OCI-LY7 (cell line): ENCODE measurements around the gene TNS3.

ENCODE experiments used
- CTCF ChIP-seq: fragments of 200-600 bp; sonication (generic); conservative IDR thresholded peaks from 2 replicates; pipeline ENCODE4 v1.5.1; 2014; ENCODE audit warnings: mild to moderate bottlenecking, antibody characterized with exemption, low read length, moderate library complexity, mixed read lengths
- EZH2phosphoT487 ChIP-seq: fragments of 200-600 bp; sonication (generic); IDR thresholded peaks from 2 replicates; pipeline ENCODE4 v1.6.1; 2018; ENCODE audit warnings: low read depth, borderline replicate concordance, mild to moderate bottlenecking, mixed run types, antibody characterized with exemption, low read length, moderate library complexity, mixed read lengths

DNA sequence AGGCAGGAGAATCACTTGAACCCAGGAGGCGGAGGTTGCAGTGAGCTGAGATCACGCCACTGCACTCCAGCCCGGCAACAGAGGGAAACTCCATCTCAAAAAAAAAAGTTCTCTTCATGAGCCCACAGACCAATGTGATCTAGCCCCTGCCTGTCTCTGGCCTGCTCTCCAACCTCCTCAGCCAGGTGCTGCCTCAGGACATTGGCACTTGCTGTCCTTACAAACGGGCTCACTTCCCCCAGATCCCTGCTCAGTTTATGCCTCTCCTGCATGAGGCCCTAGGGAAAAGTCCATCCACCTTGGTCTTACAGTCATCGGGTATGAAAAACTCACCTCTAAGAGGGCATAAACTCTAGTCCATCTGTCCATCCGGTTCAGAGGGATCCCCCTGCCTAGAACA is 32.5 kb downstream of the TNS3 start:
- TF ChIP-seq CTCF: no peak
- no peak for TF ChIP-seq EZH2phosphoT487
